IMR-90 (cell line): ENCODE data around the gene LMOD2. TPM values are rescaled to one million over a fixed set of nuclear protein-coding genes. Genes with fewer than 3 reads are reported as not detected.

Source experiments
- ATAC-seq: fragments of 200-7000 bp; cut with Tn5 transposase; 2 replicates; pipeline ENCODE4 v1.9.1; 2020; ENCODE audit warnings: low read depth, mild to moderate bottlenecking, moderate library complexity
- BruUV-seq: library from RNA; stranded (reverse); fragments of 400-500 nt; replicated peaks from 2 replicates; lab custom pipeline; 2021; lab: Mats Ljungman, UMichigan
- CTCF ChIA-PET: fragments of 300-600 bp; formaldehyde crosslinking; extraction: SDS; loops from one replicate; lab custom pipeline; 2021; ENCODE audit warnings: antibody characterized with exemption; lab: Yijun Ruan, JAX
- POLR2A ChIA-PET: fragments of 300-600 bp; sonication (Branson Sonifier 250); formaldehyde crosslinking; loops from one replicate; lab custom pipeline; 2022; ENCODE audit warnings: antibody characterized with exemption; ENCODE audit not compliant: unreplicated experiment; lab: Charles Lee
- DNase-seq: peaks from one replicate; pipeline ENCODE4 v3.0.0; 2013
- H2AFZ ChIP-seq: replicated peaks from 2 replicates; pipeline ENCODE3; 2013; ENCODE audit warnings: low read length, mild to moderate bottlenecking; ENCODE audit not compliant: poor library complexity
- H2AK5ac ChIP-seq: 2 replicates; pipeline ENCODE4 v1.6.1; 2013; ENCODE audit warnings: low read depth, low read length, inconsistent platforms
- H2AK9ac ChIP-seq: replicated peaks from 2 replicates; pipeline ENCODE3; 2013; ENCODE audit warnings: mild to moderate bottlenecking, low read depth, low read length, moderate library complexity; ENCODE audit not compliant: poor library complexity
- H2BK120ac ChIP-seq: 2 replicates; pipeline ENCODE4 v1.6.1; 2013; ENCODE audit warnings: low read depth, low read length, inconsistent platforms
- H2BK15ac ChIP-seq: 3 replicates; pipeline ENCODE4 v1.6.1; 2013; ENCODE audit warnings: low read depth, low read length, inconsistent platforms
- H2BK20ac ChIP-seq: 2 replicates; pipeline ENCODE4 v1.6.1; 2013; ENCODE audit warnings: low read depth, mild to moderate bottlenecking, inconsistent platforms, low read length, moderate library complexity
- H2BK5ac ChIP-seq: 2 replicates; pipeline ENCODE4 v1.6.1; 2013; ENCODE audit warnings: mild to moderate bottlenecking, low read depth, low read length, inconsistent platforms; ENCODE audit not compliant: poor library complexity, severe bottlenecking
- H3K14ac ChIP-seq: replicated peaks from 2 replicates; pipeline ENCODE4 v1.6.1; 2013; ENCODE audit warnings: low read depth, low read length, inconsistent platforms
- H3K18ac ChIP-seq: 2 replicates; pipeline ENCODE4 v1.6.1; 2013; ENCODE audit warnings: low read depth, low read length, control low read depth
- H3K23ac ChIP-seq: 2 replicates; pipeline ENCODE4 v1.6.1; 2013; ENCODE audit warnings: low read depth, low read length, inconsistent platforms
- H3K27ac ChIP-seq: 2 replicates; pipeline ENCODE4 v1.5.1; 2013; ENCODE audit warnings: mild to moderate bottlenecking, control low read depth, low read length; ENCODE audit not compliant: insufficient read depth
- H3K27me3 ChIP-seq: 2 replicates; pipeline ENCODE4 v1.6.1; 2013; ENCODE audit warnings: low read length; ENCODE audit not compliant: control insufficient read depth, insufficient read depth
- H3K36me3 ChIP-seq: 2 replicates; pipeline ENCODE4 v1.6.1; 2013; ENCODE audit warnings: low read length, mixed read lengths; ENCODE audit not compliant: control insufficient read depth, insufficient read depth
- H3K4ac ChIP-seq: 2 replicates; pipeline ENCODE4 v1.6.1; 2013; ENCODE audit warnings: low read depth, low read length, inconsistent platforms
- H3K4me1 ChIP-seq: 2 replicates; pipeline ENCODE4 v1.6.1; 2013; ENCODE audit warnings: low read length, mixed read lengths; ENCODE audit not compliant: control insufficient read depth, insufficient read depth
- H3K4me2 ChIP-seq: 2 replicates; pipeline ENCODE4 v1.6.1; 2013; ENCODE audit warnings: low read depth, mild to moderate bottlenecking, control low read depth, low read length, moderate library complexity
- H3K4me3 ChIP-seq: 2 replicates; pipeline ENCODE4 v1.5.1; 2013; ENCODE audit warnings: low read depth, mild to moderate bottlenecking, control low read depth, low read length, moderate library complexity; ENCODE audit not compliant: insufficient read depth
- H3K56ac ChIP-seq: 2 replicates; pipeline ENCODE4 v1.6.1; 2013; ENCODE audit warnings: low read length, inconsistent platforms; ENCODE audit not compliant: insufficient read depth; ENCODE audit errors: extremely low read depth
- H3K79me1 ChIP-seq, 2 experiments: 2 replicates each; pipeline ENCODE4 v1.6.1; 2013; ENCODE audit warnings: low read length in 2 of 2, inconsistent platforms in 1 of 2, low read depth in 1 of 2
- H3K9ac ChIP-seq: 2 replicates; pipeline ENCODE4 v1.6.1; 2013; ENCODE audit warnings: low read depth, low read length, control low read depth
- H3K9me1 ChIP-seq: 2 replicates; pipeline ENCODE4 v1.6.1; 2013; ENCODE audit warnings: low read length, inconsistent platforms; ENCODE audit not compliant: insufficient read depth
- H3K9me3 ChIP-seq: 2 replicates; pipeline ENCODE4 v1.6.1; 2013; ENCODE audit warnings: low read length; ENCODE audit not compliant: control insufficient read depth, insufficient read depth
- H4K20me1 ChIP-seq: 2 replicates; pipeline ENCODE4 v1.6.1; 2013; ENCODE audit warnings: low read length, inconsistent platforms; ENCODE audit not compliant: insufficient read depth
- H4K5ac ChIP-seq: 2 replicates; pipeline ENCODE4 v1.6.1; 2013; ENCODE audit warnings: mild to moderate bottlenecking, low read depth, low read length, control low read depth
- H4K8ac ChIP-seq, 2 experiments: 2 replicates each; pipeline ENCODE4 v1.6.1; 2013; ENCODE audit warnings: low read depth in 2 of 2, low read length in 2 of 2, control low read depth in 1 of 2, inconsistent platforms in 1 of 2
- H4K91ac ChIP-seq: 2 replicates; pipeline ENCODE4 v1.6.1; 2013; ENCODE audit warnings: low read depth, low read length, inconsistent platforms; ENCODE audit not compliant: insufficient read depth
- CHD1 ChIP-seq: IDR thresholded peaks from 2 replicates; pipeline ENCODE4 v1.6.1; 2012; ENCODE audit warnings: low read depth, low read length, improper control_type of control experiment
- NFE2L2 ChIP-seq: fragments of 150-350 bp; IDR thresholded peaks from 2 replicates; pipeline ENCODE4 v1.6.1; 2016; ENCODE audit warnings: low read depth, mild to moderate bottlenecking, low read length
- RAD21 ChIP-seq: IDR thresholded peaks from 2 replicates; pipeline ENCODE4 v1.6.1; 2012; ENCODE audit warnings: low read length, improper control_type of control experiment
- RCOR1 ChIP-seq: IDR thresholded peaks from 2 replicates; pipeline ENCODE4 v1.6.1; 2012; ENCODE audit warnings: mild to moderate bottlenecking, low read length, improper control_type of control experiment; ENCODE audit not compliant: insufficient replicate concordance
- WGBS, 2 experiments: methylation state at CpG; one replicate each; pipeline versions ENCODE4 v1.1.5 to v1.1.7; 2013; ENCODE audit warnings: missing lambda C conversion rate in 2 of 2; ENCODE audit not compliant: insufficient read length in 1 of 2; ENCODE audit errors: extremely low coverage in 2 of 2; 5-methylcytosine and 5-hydroxymethylcytosine counted together
- dilution Hi-C: fragments of 300-500 bp; cut with HindIII; formaldehyde crosslinking; loops from one replicate; pipeline ENCODE4 v1.14.3; 2018; ENCODE audit warnings: low sequenced_read_pairs; ENCODE audit not compliant: unreplicated experiment
- in situ Hi-C: fragments of 300-500 bp; cut with MboI; formaldehyde crosslinking; loops from 3 replicates; pipeline ENCODE4 v1.14.3; 2019; ENCODE audit warnings: low sequenced_read_pairs, inconsistent platforms, mixed read lengths
- intact Hi-C: fragments of 100-400 bp; cut with micrococcal nuclease; formaldehyde crosslinking; loops from 2 replicates; pipeline ENCODE4 v1.10.0; 2022
- polyA plus RNA-seq, 3 experiments: library from polyadenylated mRNA; depleted of rRNA; stranded (reverse); fragments of >200 nt; gene quantifications; 2 replicates each; pipeline ENCODE4 v1.2.3, GENCODE V29; 2012; ENCODE audit warnings: low replicate concordance in 1 of 3
- total RNA-seq: library from RNA; depleted of rRNA; stranded (reverse); fragments of >200 nt; gene quantifications from 2 replicates; pipeline ENCODE4 v1.2.3, GENCODE V29; 2012
- TF ChIP-seq, protein P1 (sequence below): conservative IDR thresholded peaks from 2 replicates; pipeline ENCODE4 v1.5.1; 2012; ENCODE audit warnings: mild to moderate bottlenecking, low read depth, low read length, improper control_type of control experiment

LMOD2 gene
- total and polyA plus RNA-seq, 2 of the 4 experiments (the other 2 are of a cell fraction) = not detected

DNA sequence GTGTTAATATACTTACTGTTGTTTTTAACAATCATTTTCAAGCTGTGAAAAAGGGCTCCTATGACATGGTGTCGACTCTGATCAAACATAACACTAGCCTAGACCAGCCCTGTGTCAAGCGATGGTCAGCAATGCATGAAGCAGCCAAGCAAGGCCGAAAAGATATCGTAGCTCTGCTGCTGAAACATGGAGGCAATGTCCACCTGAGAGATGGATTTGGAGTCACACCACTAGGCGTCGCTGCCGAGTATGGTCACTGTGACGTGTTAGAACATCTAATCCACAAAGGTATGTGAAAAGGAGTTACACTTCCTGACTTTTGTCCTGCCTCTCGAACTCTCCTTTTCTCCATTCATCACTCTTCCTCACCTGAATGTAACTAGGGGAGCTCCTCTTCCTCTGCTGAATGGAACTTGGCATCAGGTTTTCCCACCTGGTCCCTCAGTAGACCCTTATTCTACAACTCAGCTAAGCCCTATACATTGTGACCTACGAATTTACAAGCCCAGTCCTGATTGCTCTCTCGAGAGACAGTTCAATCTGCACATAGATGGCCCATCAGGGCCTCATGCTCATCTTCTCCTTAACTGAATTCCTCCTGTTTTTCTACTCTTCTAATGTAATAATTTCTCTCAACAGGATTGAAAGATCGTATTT is 31.0 kb upstream of the LMOD2 start:
- no peak overlapping the region for H3K14ac ChIP-seq
- ATAC-seq (no peak), DNase-seq (peak; percentile 25)
- H2BK20ac ChIP-seq = no peak overlapping the region
- no TSS peak for BruUV-seq
- peaks cover 3% of the 10 kb centered on the region; the same call in 1 of the 2 replicates for H3K4me1 ChIP-seq
- H4K91ac ChIP-seq = no peak overlapping the region
- no peak overlapping the region for H3K4ac ChIP-seq
- no peak overlapping the region for H2BK120ac ChIP-seq
- no peaks in the 10 kb centered on the region for H3K36me3 ChIP-seq
- no peaks in the 10 kb centered on the region for H3K79me1 ChIP-seq
- dilution Hi-C loops = no loop called here
- no peak overlapping the region for H3K18ac ChIP-seq
- CTCF ChIA-PET = interaction anchor here (0.5 to 1.2 kb wide), 5 partner anchors 9 to 1208 kb away, joined by 3 to 6 read pairs (median 3); no protein-coding TSS in a partner anchor
- H3K23ac ChIP-seq = no peak overlapping the region
- H2AFZ ChIP-seq = peak overlapping the region; percentile 57
- H4K8ac ChIP-seq = no peak overlapping the region
- no peak overlapping the region for H3K56ac ChIP-seq
- intact Hi-C loops = no loop called here
- H2BK5ac ChIP-seq = no peak overlapping the region
- POLR2A ChIA-PET = no interaction called here
- no peaks in the 10 kb centered on the region for H3K9me1 ChIP-seq
- H4K5ac ChIP-seq = no peak overlapping the region
- no peak overlapping the region for H2AK9ac ChIP-seq
- TF ChIP-seq RAD21 (0 out of 2 replicates have a peak, but pooled peaks have one; percentile 8), RCOR1 (no peak), CHD1 (no peak), NFE2L2 (no peak)
- TF ChIP-seq, protein P1, sequence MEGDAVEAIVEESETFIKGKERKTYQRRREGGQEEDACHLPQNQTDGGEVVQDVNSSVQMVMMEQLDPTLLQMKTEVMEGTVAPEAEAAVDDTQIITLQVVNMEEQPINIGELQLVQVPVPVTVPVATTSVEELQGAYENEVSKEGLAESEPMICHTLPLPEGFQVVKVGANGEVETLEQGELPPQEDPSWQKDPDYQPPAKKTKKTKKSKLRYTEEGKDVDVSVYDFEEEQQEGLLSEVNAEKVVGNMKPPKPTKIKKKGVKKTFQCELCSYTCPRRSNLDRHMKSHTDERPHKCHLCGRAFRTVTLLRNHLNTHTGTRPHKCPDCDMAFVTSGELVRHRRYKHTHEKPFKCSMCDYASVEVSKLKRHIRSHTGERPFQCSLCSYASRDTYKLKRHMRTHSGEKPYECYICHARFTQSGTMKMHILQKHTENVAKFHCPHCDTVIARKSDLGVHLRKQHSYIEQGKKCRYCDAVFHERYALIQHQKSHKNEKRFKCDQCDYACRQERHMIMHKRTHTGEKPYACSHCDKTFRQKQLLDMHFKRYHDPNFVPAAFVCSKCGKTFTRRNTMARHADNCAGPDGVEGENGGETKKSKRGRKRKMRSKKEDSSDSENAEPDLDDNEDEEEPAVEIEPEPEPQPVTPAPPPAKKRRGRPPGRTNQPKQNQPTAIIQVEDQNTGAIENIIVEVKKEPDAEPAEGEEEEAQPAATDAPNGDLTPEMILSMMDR = peak; percentile 40
- H3K9ac ChIP-seq = no peak overlapping the region
- H4K20me1 ChIP-seq = no peaks in the 10 kb centered on the region
- no peak overlapping the region for H2BK15ac ChIP-seq
- no peak overlapping the region for H3K4me3 ChIP-seq
- H2AK5ac ChIP-seq = no peak overlapping the region; the same call in 1 of the 2 replicates
- in situ Hi-C loops = loop anchor here (25.0 kb wide), 1 partner anchor 238 kb away; no protein-coding TSS in a partner anchor
- no peak overlapping the region for H3K4me2 ChIP-seq
- no peak overlapping the region for H3K27ac ChIP-seq
- no peaks in the 10 kb centered on the region for H3K27me3 ChIP-seq
- no peaks in the 10 kb centered on the region for H3K9me3 ChIP-seq
- WGBS, 2 experiments = 87% methylated on average over 3 of the region's 12 CpGs; no CpG with 5 or more reads in 1 of the 2 experiments
